Endothelial cell (in vitro differentiated cells): ENCODE measurements around the gene DLGAP1. TPM values are rescaled to one million over a fixed set of nuclear protein-coding genes. Genes with fewer than 3 reads are reported as not detected.

Experiments
- DNase-seq: peaks from one replicate; pipeline ENCODE4 v3.0.0; 2021; ENCODE audit warnings: low spot score
- H3K27ac Mint-ChIP-seq: one replicate; pipeline ENCODE4 v1.8.0; 2021; ENCODE audit warnings: mixed read lengths, inconsistent platforms; ENCODE audit not compliant: unreplicated experiment
- H3K27me3 Mint-ChIP-seq: one replicate; pipeline ENCODE4 v1.8.0; 2021; ENCODE audit warnings: mild to moderate bottlenecking, moderate library complexity, mixed read lengths, inconsistent platforms; ENCODE audit not compliant: unreplicated experiment
- H3K36me3 Mint-ChIP-seq: one replicate; pipeline ENCODE4 v1.8.0; 2021; ENCODE audit warnings: mild to moderate bottlenecking, low read depth, mixed read lengths, inconsistent platforms; ENCODE audit not compliant: unreplicated experiment
- H3K4me1 Mint-ChIP-seq: one replicate; pipeline ENCODE4 v1.8.0; 2021; ENCODE audit warnings: mild to moderate bottlenecking, mixed read lengths, inconsistent platforms; ENCODE audit not compliant: unreplicated experiment
- H3K4me3 Mint-ChIP-seq: one replicate; pipeline ENCODE4 v1.8.0; 2021; ENCODE audit warnings: mild to moderate bottlenecking, mixed read lengths, inconsistent platforms; ENCODE audit not compliant: unreplicated experiment
- H3K9me3 Mint-ChIP-seq: one replicate; pipeline ENCODE4 v1.8.0; 2021; ENCODE audit warnings: mixed read lengths, inconsistent platforms; ENCODE audit not compliant: unreplicated experiment
- CTCF ChIP-seq: fragments of 200-600 bp; sonication (generic); IDR thresholded peaks from one replicate; pipeline ENCODE4 v1.5.0; 2021; ENCODE audit warnings: antibody characterized with exemption; ENCODE audit not compliant: unreplicated experiment
- total RNA-seq: library from RNA; stranded (reverse); fragmentation: NEBNext Ultra II Directional; extraction: Animal tissue kit (Norgen Biotek cat#: 25700); gene quantifications from one replicate; pipeline ENCODE4 v1.2.1, GENCODE V29; 2021; ENCODE audit not compliant: unreplicated experiment

DLGAP1 gene
- total RNA-seq, 1 donor from 2014 or later: 1.8 TPM

GRCh38 chr18:3616744-3617143 is 838.4 kb downstream of the DLGAP1 start:
- TF ChIP-seq CTCF: no peak
- Mint-ChIP-seq H3K27ac (no peak overlapping the region), H3K4me3 (no peak overlapping the region), H3K4me1 (no peaks in the 10 kb centered on the region), H3K36me3 (no peaks in the 10 kb centered on the region), H3K9me3 (no peaks in the 10 kb centered on the region), H3K27me3 (no peaks in the 10 kb centered on the region)
- no peak for DNase-seq

- TF ChIP-seq CTCF: no peak
- no peak overlapping the region for H3K27ac Mint-ChIP-seq
- H3K4me3 Mint-ChIP-seq: no peak overlapping the region
- no peaks in the 10 kb centered on the region for H3K9me3 Mint-ChIP-seq
- H3K36me3 Mint-ChIP-seq: no peaks in the 10 kb centered on the region
- no peaks in the 10 kb centered on the region for H3K27me3 Mint-ChIP-seq
- no peak for DNase-seq
- H3K4me1 Mint-ChIP-seq: no peaks in the 10 kb centered on the region
These were observed 839.0 kb downstream of the DLGAP1 start for GRCh38 chr18:3616142-3616541.

GRCh38 chr18:3615374-3615985 is 839.6 kb downstream of the DLGAP1 start:
- Mint-ChIP-seq H3K27me3 (no peaks in the 10 kb centered on the region), H3K4me1 (no peaks in the 10 kb centered on the region), H3K9me3 (no peaks in the 10 kb centered on the region), H3K4me3 (no peak overlapping the region), H3K27ac (no peak overlapping the region), H3K36me3 (no peaks in the 10 kb centered on the region)
- no peak for TF ChIP-seq CTCF
- DNase-seq: no peak

- no peak overlapping the region for H3K4me3 Mint-ChIP-seq
- no peak for TF ChIP-seq CTCF
- DNase-seq: no peak
- H3K36me3 Mint-ChIP-seq: no peaks in the 10 kb centered on the region
- no peaks in the 10 kb centered on the region for H3K4me1 Mint-ChIP-seq
- no peaks in the 10 kb centered on the region for H3K27me3 Mint-ChIP-seq
- no peaks in the 10 kb centered on the region for H3K9me3 Mint-ChIP-seq
- H3K27ac Mint-ChIP-seq: peak overlapping the region; percentile 48
These were observed 842.8 kb downstream of the DLGAP1 start for GRCh38 chr18:3612315-3612714.

GRCh38 chr18:3611313-3612090 is 843.6 kb downstream of the DLGAP1 start:
- no peaks in the 10 kb centered on the region for H3K9me3 Mint-ChIP-seq
- peak overlapping the region; percentile 48 for H3K27ac Mint-ChIP-seq
- H3K4me1 Mint-ChIP-seq: no peaks in the 10 kb centered on the region
- H3K4me3 Mint-ChIP-seq: no peak overlapping the region
- no peak for TF ChIP-seq CTCF
- H3K36me3 Mint-ChIP-seq: no peaks in the 10 kb centered on the region
- DNase-seq: no peak
- H3K27me3 Mint-ChIP-seq: no peaks in the 10 kb centered on the region
